Stimulated activated CD4-positive, alpha-beta T cell treated with anti-CD3 and anti-CD28 coated beads, Interleukin-15, amount 100 ng/mL, for 1 hour (primary cell): ENCODE measurements around the gene DDHD1.

Experiments
- DNase-seq, 2 donors: peaks; one replicate each; pipeline ENCODE4 v3.0.0-alpha.2; 2020; ENCODE audit warnings: low read depth in 1 of 2, low spot score in 1 of 2

Gene DDHD1

GRCh38 chr14:53035336-53036210 is 117.5 kb downstream of the DDHD1 start:
- DNase-seq = no peak

- no peak for DNase-seq
Measured at GRCh38 chr14:53034688-53035230, 118.4 kb downstream of the DDHD1 start.

- no peak for DNase-seq
Measured at GRCh38 chr14:53034036-53034435, 119.1 kb downstream of the DDHD1 start.

GRCh38 chr14:53032838-53033390 is 120.2 kb downstream of the DDHD1 start:
- DNase-seq = no peak

GRCh38 chr14:53032161-53032803 is 120.8 kb downstream of the DDHD1 start:
- no peak for DNase-seq

GRCh38 chr14:53027562-53027961 is 125.6 kb downstream of the DDHD1 start:
- no peak for DNase-seq

GRCh38 chr14:53027041-53027440 is 126.1 kb downstream of the DDHD1 start:
- DNase-seq = no peak

GRCh38 chr14:53023325-53023724 is 129.8 kb downstream of the DDHD1 start:
- no peak for DNase-seq

GRCh38 chr14:53022593-53022992 is 130.5 kb downstream of the DDHD1 start:
- DNase-seq = no peak

- no peak for DNase-seq
Measured at GRCh38 chr14:53020193-53020932, 132.8 kb downstream of the DDHD1 start.

GRCh38 chr14:53019406-53019805 is 133.7 kb downstream of the DDHD1 start:
- no peak for DNase-seq

- DNase-seq = no peak
Measured at GRCh38 chr14:53017837-53018236, 135.3 kb downstream of the DDHD1 start.

GRCh38 chr14:53016919-53017318 is 136.2 kb downstream of the DDHD1 start:
- DNase-seq = no peak

- no peak for DNase-seq
Measured at GRCh38 chr14:53016491-53016890, 136.6 kb downstream of the DDHD1 start.

- DNase-seq = no peak
Measured at GRCh38 chr14:53011053-53011462, 142.1 kb downstream of the DDHD1 start.

- DNase-seq = no peak
Measured at GRCh38 chr14:53010193-53011040, 142.7 kb downstream of the DDHD1 start.

- no peak for DNase-seq
Measured at GRCh38 chr14:53006931-53007562, 146.1 kb downstream of the DDHD1 start.

- no peak for DNase-seq
Measured at GRCh38 chr14:53004976-53005375, 148.1 kb downstream of the DDHD1 start.

GRCh38 chr14:53003776-53004175 is 149.3 kb downstream of the DDHD1 start:
- no peak for DNase-seq

- DNase-seq = no peak
Measured at GRCh38 chr14:53002576-53002975, 150.5 kb downstream of the DDHD1 start.
